ENCODE measurements around the gene CNTNAP2. TPM values are rescaled to one million over a fixed set of nuclear protein-coding genes. Genes with fewer than 3 reads are reported as not detected.

Gene CNTNAP2
- total RNA-seq, 1 experiment from 2014 or later = 60.0 TPM

GRCh38 chr7:147296201-147296600 lies 1179.6 kb downstream of the CNTNAP2 start:
- Histone ChIP-seq H3K36me3 (ENCODE audit: insufficient read depth, low read length, poor library complexity, severe bottlenecking) (no peaks in the 10 kb centered on the region), H3K27me3 (replicated peaks; ENCODE audit: insufficient read depth, low read depth, low read length, poor library complexity) (no peaks in the 10 kb centered on the region), H3K4me1 (ENCODE audit: insufficient read depth, low read length, poor library complexity, severe bottlenecking) (no peaks in the 10 kb centered on the region), H3K4me3 (ENCODE audit: low read depth, low read length, poor library complexity, severe bottlenecking) (no peak overlapping the region), H3K27ac (ENCODE audit: low read depth, low read length, poor library complexity, severe bottlenecking) (no peak overlapping the region), H3K9me3 (ENCODE audit: low read depth, low read length, poor library complexity, severe bottlenecking) (no peaks in the 10 kb centered on the region)
- DNase-seq (ENCODE audit: low spot score) = no peak
- intact Hi-C loops (cut with micrococcal nuclease; ENCODE audit: unreplicated experiment) = no loop called here
- ChIA-PET CTCF (no interaction called here), POLR2A (ENCODE audit: low non-redundant PET) (no interaction called here)
- BruUV-seq (replicated peaks) = no TSS peak
- TF ChIP-seq, protein P1, sequence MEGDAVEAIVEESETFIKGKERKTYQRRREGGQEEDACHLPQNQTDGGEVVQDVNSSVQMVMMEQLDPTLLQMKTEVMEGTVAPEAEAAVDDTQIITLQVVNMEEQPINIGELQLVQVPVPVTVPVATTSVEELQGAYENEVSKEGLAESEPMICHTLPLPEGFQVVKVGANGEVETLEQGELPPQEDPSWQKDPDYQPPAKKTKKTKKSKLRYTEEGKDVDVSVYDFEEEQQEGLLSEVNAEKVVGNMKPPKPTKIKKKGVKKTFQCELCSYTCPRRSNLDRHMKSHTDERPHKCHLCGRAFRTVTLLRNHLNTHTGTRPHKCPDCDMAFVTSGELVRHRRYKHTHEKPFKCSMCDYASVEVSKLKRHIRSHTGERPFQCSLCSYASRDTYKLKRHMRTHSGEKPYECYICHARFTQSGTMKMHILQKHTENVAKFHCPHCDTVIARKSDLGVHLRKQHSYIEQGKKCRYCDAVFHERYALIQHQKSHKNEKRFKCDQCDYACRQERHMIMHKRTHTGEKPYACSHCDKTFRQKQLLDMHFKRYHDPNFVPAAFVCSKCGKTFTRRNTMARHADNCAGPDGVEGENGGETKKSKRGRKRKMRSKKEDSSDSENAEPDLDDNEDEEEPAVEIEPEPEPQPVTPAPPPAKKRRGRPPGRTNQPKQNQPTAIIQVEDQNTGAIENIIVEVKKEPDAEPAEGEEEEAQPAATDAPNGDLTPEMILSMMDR (conservative IDR thresholded peaks at IDR 0.05; ENCODE audit: low read depth, low read length) = no peak
- no peak for TF ChIP-seq EZH2 (IDR thresholded peaks at IDR 0.05; ENCODE audit: borderline replicate concordance, low read depth, low read length, poor library complexity, severe bottlenecking)

DNA sequence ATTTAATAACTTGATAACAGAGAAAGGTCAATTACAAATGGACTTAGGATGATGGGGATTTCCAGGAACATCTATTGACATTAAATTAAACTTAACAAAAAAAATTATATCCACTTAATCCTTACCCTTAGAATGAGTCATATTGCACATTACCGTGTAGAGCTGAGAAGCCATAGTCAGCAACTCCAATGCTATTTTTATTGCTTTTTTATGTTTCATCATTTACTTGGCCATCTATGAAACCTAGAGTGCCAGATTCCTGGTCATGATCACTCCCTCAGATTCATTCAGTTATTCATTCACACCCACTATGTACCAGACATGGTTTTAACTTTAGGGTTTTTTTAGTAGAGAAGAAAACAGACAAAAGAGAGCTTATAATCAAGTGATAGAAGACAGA lies 1180.4 kb downstream of the CNTNAP2 start:
- Histone ChIP-seq H3K27me3 (replicated peaks; ENCODE audit: insufficient read depth, low read depth, low read length, poor library complexity) (no peaks in the 10 kb centered on the region), H3K4me1 (ENCODE audit: insufficient read depth, low read length, poor library complexity, severe bottlenecking) (no peaks in the 10 kb centered on the region), H3K36me3 (ENCODE audit: insufficient read depth, low read length, poor library complexity, severe bottlenecking) (no peaks in the 10 kb centered on the region), H3K4me3 (ENCODE audit: low read depth, low read length, poor library complexity, severe bottlenecking) (no peak overlapping the region), H3K27ac (ENCODE audit: low read depth, low read length, poor library complexity, severe bottlenecking) (no peak overlapping the region), H3K9me3 (ENCODE audit: low read depth, low read length, poor library complexity, severe bottlenecking) (no peaks in the 10 kb centered on the region)
- no TSS peak for BruUV-seq (replicated peaks)
- TF ChIP-seq EZH2 (IDR thresholded peaks at IDR 0.05; ENCODE audit: borderline replicate concordance, low read depth, low read length, poor library complexity, severe bottlenecking) = no peak
- TF ChIP-seq, protein P1 (conservative IDR thresholded peaks at IDR 0.05; ENCODE audit: low read depth, low read length) = no peak
- ChIA-PET POLR2A (ENCODE audit: low non-redundant PET) (no interaction called here), CTCF (no interaction called here)
- DNase-seq (ENCODE audit: low spot score) = no peak
- intact Hi-C loops (cut with micrococcal nuclease; ENCODE audit: unreplicated experiment) = no loop called here

- CTCF ChIA-PET = no interaction called here
- Histone ChIP-seq H3K4me3 (ENCODE audit: low read depth, low read length, poor library complexity, severe bottlenecking) (no peak overlapping the region), H3K27ac (ENCODE audit: low read depth, low read length, poor library complexity, severe bottlenecking) (no peak overlapping the region), H3K9me3 (ENCODE audit: low read depth, low read length, poor library complexity, severe bottlenecking) (no peaks in the 10 kb centered on the region), H3K4me1 (ENCODE audit: insufficient read depth, low read length, poor library complexity, severe bottlenecking) (no peaks in the 10 kb centered on the region), H3K27me3 (replicated peaks; ENCODE audit: insufficient read depth, low read depth, low read length, poor library complexity) (no peaks in the 10 kb centered on the region), H3K36me3 (ENCODE audit: insufficient read depth, low read length, poor library complexity, severe bottlenecking) (no peaks in the 10 kb centered on the region)
- TF ChIP-seq, protein P1 (conservative IDR thresholded peaks at IDR 0.05; ENCODE audit: low read depth, low read length) = no peak
- TF ChIP-seq EZH2 (IDR thresholded peaks at IDR 0.05; ENCODE audit: borderline replicate concordance, low read depth, low read length, poor library complexity, severe bottlenecking) = no peak
- no TSS peak for BruUV-seq (replicated peaks)
- DNase-seq (ENCODE audit: low spot score) = no peak
- POLR2A ChIA-PET (ENCODE audit: low non-redundant PET) = no interaction called here
- intact Hi-C loops (cut with micrococcal nuclease; ENCODE audit: unreplicated experiment) = no loop called here
Observed at GRCh38 chr7:147298611-147299043, 1182.0 kb downstream of the CNTNAP2 start.
